Embryonic facial prominence (tissue), 1 donor: Measurements from ENCODE around the gene EBF4.
A peak's percentile ranks its signal among the peaks of the same experiment; 100 is the strongest.

Experiments used
- DNase-seq: peaks from one replicate; pipeline ENCODE4 v3.0.0-alpha.2; 2016; ENCODE audit errors: extremely low spot score

Gene EBF4, protein sequence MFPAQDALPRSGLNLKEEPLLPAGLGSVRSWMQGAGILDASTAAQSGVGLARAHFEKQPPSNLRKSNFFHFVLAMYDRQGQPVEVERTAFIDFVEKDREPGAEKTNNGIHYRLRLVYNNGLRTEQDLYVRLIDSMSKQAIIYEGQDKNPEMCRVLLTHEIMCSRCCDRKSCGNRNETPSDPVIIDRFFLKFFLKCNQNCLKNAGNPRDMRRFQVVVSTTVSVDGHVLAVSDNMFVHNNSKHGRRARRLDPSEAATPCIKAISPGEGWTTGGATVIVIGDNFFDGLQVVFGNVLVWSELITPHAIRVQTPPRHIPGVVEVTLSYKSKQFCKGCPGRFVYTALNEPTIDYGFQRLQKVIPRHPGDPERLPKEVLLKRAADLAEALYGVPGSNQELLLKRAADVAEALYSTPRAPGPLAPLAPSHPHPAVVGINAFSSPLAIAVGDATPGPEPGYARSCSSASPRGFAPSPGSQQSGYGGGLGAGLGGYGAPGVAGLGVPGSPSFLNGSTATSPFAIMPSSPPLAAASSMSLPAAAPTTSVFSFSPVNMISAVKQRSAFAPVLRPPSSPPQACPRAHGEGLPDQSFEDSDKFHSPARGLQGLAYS

DNA sequence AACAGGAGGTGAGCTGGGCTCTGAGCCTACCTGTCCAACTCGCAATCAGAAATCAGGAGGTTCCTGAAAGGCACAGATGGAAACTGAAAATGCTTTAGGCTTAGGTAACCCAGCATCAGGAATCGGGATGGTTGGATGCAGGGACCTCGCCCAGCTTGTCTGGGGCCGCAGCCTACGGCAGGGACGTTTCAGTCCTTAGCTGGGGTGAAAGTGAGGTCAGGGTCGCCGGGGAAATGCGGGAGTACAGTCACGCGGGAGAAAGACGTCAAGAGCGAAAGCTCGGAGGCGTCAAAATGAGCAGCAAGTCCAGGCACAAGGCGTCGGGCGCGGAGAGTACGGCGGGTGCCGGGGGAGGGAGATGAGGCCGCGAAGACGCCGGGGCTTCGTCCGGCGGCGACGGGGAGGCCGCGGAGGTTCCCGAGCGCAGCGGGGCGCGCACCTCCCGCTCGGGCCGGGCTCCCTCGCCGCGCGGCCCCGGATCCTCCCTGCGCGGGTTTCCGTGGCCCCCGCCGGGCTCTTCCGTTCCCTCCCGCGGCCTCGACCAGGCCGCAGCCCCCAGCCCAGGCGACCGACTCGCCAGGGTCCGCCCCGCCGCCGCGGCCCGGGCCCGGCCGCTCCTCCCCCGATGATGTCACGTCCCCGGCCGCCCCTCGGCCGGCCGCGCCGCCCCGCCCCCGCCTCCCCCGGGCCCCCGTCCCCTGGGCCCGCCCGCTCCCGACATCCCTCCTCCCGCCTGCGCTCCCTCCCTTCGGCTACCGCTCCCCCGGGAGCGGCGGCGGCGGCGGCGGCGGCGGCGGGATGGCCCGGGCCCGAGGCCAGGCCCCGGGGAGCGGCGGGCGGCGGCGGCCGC is at the start of gene EBF4:
Gene EBF4, plus strand, starts transcription at position 745 of the 850 bp plus-strand sequence. CDS start 866 bp downstream, outside the sequence.
- no peak for DNase-seq

DNA sequence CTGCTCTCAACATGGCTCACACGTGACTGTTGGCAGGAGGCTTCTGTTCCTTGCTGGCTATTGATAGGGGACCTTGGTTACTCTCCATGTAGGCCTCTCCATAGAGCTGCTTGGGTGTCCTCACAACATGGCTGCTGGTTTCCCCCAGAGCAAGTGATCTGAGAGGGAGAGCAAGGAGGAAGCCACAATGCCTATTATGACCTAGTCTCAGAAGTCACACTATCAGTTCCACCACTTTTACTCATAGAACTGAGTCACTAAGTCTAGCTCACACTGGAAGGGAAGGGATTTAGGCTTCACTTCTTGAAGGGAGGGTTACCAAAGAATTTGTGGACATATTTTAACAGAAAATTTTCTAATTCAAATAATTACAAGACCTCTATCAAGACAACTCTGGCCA is 48.9 kb upstream of the EBF4 start:
- DNase-seq: no peak

DNA sequence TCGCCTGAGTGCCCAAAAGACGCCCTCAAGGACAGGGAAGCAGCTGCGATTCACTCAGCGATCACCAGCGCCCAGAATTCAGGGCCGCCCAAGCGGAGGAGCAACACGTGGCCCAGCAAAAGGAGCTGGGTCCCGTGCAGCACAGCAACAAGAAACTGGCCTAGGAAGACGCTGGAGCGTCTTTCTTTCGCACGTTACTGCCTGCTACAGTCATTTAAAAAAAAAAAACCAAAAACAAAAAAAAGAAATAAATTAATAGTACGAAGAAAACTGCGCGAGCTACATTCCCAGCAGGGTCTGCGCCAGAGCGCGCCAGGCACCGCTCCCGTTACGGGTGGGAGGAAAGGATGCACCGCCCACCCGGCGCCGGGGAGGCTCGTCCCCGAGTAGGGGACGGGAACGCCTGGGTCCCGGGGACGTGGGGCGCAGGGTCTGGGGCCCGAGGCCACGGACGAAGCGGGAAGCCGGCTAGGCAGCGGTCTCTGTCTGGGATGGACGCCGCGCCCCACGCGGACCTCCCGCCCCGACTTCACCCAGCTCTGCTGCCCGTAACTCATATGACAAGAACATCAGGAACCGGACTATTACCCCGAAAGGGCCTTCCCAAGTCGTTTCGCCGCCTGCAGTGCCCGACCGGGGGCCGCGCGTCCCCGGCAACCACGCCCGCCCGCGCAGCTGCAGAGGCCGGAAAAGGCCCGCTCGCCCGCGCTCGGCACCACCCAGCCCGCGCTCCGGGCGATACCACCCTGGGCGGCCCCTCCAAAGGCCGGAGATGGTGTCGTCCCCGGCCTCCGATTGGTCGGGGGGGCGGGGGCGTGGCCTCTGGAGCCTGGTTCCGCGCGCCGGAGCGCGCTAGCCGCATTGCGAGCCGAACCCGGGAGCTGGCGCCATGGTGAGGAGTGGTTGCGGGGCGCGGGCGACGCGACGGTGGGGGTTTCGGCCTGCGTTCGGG is 40.5 kb upstream of the EBF4 start, which contains the start of gene NOP56:
Gene NOP56, plus strand, starts transcription at position 861 of the 952 bp plus-strand sequence. Its CDS starts 29 bp downstream, at position 890.
- peak; percentile 75 for DNase-seq

DNA sequence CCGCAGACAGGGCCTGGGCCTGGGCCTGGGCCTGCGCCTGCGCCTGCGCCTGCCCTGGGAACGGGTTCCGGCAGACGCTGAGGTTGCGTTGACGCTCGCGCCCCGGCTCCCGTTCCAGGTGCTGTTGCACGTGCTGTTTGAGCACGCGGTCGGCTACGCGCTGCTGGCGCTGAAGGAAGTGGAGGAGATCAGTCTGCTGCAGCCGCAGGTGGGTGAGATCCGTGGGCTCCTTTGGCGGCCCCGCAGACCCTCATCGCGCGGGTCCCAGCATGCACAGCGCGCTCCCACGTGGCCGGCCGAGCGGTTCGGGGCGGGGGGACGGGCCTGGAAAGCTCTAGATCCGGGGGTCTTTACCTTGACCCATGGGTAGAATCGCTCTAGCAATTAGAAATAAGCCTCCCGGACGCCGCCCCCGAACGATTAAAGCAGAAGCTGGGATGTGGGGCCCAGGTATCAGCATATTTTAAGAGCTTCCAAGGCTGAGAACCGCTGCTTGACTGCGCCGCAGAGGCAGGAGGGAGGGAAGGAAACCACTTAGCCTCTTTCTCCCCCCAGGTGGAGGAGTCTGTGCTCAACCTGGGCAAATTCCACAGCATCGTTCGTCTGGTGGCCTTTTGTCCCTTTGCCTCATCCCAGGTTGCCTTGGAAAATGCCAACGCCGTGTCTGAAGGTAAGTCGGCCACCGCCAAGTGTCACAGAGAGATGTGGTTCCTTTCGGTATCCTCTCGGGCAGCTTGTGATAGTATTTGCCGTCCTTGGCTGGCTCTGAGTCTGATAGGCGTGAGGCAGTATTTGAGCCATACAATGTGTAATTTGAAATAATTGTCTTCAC is 39.6 kb upstream of the EBF4 start:
- peak; percentile 34 for DNase-seq

DNA sequence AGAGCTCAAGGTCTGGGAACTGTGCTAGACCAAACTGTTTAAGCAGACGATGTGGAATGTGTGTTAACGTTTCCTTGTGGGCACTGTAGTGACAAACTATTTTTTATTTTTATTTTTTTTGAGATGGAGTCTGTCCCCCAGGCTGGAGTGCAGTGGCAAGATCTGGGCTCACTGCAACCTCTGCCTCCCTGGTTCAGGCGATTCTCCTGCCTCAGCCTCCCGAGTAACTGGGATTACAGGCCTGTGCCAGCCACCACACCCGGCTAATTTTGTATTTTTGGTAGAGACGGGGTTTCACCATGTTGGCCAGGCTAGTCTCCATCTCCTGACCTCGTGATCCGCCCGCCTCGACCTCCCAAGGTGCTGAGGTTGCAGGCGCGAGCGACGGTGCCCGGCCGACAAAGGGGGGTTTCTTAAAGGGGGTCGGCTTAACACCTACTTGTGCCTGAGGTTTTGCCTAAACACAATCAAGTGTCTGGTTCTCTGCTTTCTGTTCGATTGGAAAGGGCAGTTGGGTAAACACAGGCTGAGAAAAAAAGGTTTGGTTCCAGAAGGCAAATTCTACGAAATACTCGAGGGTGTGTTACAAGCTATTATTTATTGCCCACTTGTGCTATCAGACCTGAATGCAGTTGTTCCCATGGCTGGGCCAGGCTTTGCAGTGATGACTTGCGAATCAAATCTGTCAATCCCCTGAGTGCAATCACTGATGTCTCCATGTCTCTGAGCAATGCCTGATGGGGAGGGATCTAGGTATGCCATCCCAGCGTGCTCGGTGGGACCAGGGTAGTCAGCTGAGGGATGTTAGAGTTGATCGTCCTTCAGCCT is 38.8 kb upstream of the EBF4 start:
- DNase-seq: no peak

DNA sequence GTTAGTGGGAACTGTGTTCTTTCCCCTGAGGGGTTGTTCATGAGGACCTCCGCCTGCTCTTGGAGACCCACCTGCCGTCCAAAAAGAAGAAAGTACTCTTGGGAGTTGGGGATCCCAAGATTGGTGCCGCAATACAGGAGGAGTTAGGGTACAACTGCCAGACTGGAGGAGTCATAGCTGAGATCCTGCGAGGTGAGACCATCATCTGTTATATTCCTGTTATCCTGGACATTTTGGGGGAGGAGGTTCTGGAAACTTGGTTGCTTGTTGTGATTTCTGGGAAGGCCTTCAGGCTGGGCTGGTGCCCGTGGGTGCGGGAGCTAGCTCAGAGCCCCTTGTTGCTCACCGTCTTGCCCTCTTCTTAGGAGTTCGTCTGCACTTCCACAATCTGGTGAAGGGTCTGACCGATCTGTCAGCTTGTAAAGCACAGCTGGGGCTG is 38.2 kb upstream of the EBF4 start:
- DNase-seq: no peak

DNA sequence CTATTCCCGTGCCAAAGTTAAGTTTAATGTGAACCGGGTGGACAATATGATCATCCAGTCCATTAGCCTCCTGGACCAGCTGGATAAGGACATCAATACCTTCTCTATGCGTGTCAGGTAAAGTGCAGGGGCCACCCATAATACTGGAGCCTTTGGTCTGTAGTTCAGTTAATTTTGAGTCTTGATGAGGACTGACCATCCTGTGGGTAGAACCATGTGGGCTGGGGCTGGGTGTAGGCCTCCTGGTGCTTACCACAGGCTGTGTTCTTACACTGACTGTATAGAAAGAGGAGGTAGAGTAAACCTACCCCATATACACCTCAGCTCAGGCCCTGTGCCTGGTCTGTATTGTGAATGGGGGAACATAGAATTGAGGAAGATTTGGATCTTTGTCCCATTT is 37.7 kb upstream of the EBF4 start:
- no peak for DNase-seq

DNA sequence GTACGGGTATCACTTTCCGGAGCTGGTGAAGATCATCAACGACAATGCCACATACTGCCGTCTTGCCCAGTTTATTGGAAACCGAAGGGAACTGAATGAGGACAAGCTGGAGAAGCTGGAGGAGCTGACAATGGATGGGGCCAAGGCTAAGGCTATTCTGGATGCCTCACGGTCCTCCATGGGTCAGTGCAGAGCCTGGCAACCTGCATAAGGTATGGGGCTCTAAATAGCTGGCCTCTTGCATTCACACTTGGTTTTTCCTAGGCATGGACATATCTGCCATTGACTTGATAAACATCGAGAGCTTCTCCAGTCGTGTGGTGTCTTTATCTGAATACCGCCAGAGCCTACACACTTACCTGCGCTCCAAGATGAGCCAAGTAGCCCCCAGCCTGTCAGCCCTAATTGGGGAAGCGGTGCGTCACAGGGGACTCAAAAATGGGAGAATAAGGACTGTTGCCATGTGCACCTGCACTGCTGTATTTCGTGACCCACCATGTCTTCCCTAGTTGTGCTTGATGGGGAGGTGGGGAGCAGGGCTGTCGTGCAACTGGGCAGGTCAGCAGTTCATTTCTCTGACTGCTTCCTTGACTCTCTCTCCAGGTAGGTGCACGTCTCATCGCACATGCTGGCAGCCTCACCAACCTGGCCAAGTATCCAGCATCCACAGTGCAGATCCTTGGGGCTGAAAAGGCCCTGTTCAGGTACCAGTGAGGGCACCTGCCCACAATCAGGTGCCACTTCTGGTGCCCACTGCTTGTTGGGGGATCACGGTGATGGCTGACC is 37.1 kb upstream of the EBF4 start:
- DNase-seq: no peak

DNA sequence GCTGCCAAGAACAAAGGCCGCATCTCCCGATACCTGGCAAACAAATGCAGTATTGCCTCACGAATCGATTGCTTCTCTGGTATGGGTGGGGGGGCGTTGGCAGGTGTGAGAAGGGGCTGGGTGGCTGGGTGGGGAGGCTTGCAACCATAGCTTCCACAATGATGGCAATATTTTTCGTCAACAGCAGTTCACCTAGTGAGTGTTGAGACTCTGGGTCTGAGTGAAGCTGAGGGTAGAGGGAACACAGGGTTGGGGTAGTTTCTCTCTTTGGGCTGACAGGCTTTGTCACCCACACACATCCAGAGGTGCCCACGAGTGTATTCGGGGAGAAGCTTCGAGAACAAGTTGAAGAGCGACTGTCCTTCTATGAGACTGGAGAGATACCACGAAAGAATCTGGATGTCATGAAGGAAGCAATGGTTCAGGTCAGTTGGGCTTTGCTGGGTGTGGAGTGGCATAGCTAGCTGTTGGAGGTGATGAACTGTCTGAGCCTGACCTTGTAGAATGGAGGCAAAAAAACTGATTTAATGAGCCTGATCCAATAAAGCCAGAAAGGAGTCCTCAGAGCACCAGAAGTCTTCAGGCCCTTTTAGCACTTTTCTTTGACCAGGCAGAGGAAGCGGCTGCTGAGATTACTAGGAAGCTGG is 36.0 kb upstream of the EBF4 start:
- no peak for DNase-seq

DNA sequence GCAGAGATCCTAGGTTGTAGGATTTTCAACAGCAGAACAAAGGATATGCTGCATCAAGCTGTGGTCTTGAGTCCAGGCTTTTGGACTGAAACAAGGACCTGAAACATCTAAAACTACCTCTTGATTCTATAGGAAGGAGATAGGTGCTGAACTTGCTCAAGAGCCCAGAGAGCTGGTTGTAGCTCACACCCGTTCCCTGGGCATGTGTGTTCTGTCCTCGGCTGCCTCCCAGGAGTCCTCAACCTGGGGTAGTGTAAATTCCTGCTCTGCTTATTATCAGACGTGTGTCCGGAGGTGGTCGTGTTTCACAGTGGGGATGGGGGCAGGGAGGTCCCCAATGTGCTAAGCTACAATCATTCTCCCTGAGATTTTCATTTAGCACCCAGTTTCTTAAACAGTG is 35.3 kb upstream of the EBF4 start:
- no peak for DNase-seq

DNA sequence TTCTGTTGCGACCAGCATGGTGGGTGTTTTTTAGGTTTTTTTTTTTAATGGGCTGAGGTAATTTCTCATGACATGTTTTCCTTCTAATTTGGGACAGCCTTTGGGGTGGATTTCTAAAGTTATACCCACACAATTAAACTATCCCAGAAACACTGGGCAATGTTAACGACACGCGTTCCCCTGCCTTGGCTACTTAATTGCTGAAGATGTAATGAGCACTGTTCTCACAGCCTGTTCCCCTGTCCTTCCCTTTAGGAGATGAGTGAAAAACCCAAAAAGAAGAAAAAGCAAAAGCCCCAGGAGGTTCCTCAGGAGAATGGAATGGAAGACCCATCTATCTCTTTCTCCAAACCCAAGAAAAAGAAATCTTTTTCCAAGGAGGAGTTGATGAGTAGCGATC is 34.9 kb upstream of the EBF4 start:
- no peak for DNase-seq

DNA sequence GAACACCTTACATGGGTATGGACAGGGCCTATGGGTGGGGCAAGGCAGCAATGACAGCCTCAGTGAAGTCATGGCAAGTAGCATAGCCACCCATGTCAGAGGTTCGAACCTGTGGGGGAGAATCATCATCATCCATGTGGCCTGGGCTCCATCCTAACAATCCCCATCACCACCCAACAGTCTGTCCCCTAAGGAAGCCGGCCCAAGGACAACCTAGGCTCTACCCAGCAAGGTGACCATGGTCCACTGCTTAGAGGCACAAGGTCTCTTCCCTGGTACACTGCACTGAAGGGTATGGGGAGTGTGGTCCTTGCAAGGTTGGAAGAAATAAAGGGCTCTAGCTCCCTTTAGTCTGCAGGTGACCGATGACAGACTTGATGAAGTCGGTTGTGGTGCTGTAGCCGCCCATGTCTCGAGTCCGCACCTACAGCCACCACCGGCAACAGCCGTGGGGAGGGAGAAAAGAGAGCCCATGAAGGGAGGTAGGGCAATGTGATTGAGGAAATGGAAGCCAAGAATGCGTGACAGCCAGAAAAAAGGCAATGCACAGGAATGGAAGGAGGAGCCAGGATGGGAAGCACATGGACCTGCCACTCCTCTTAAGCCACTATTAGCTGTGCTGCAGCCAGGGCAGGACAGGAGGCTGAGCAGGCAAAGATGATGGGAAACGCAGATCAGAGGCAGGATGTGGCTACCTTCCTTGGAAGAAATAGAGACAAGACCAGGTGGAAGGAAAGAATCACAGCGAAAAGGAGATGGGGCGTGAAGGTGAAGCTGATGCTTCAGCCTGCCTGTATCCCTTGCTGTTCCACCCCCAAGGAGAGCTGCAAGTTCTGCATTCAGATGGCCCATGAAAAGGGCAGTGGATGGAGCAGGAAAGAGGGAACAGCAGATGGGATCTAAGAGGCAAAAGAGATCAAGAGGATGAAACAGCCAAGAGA is 33.9 kb upstream of the EBF4 start:
- no peak for DNase-seq

DNA sequence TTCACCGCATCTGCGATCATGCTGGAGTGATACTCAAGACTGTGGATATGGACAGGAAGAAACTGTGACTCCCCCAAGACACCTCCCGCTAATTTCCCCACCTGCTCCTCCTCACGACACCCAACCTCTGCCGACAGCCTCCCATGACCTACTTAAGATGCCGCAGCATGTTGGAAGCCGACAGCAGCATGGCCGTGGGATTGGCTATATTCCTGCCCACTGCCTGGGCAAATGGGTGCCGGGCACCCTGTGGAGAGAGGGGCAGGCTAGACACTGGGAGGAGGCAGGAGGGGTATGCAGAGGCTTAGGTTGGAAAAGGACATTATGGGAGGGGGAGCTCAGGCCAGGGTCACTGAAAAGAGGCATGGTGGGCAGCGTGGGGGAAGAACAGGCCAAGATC is 33.0 kb upstream of the EBF4 start:
- DNase-seq: no peak

DNA sequence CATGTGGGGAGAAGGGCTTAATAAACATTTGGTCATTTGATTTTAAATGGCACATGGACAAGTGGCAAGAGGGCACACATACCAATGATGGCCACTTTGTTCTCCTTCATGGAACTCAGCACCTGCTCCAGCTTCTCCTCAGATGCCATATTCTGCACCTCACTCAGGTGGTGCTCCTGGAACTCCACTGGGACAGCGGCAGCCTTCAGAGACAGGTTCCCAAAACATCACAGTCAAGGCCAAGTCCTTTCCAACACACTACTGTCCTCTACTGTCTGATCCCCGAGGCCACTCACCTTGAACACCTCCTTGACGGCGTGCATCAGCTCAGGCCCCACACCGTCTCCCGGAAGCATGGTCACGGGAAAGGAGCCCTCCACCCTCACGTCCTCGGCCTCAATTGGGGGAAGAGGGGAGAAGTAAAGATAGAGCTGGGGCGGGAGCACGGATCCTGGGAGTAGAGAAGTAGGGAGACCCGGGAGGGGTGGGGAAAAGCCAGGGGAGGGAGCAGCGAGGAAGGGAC is 29.2 kb upstream of the EBF4 start:
- DNase-seq: no peak

DNA sequence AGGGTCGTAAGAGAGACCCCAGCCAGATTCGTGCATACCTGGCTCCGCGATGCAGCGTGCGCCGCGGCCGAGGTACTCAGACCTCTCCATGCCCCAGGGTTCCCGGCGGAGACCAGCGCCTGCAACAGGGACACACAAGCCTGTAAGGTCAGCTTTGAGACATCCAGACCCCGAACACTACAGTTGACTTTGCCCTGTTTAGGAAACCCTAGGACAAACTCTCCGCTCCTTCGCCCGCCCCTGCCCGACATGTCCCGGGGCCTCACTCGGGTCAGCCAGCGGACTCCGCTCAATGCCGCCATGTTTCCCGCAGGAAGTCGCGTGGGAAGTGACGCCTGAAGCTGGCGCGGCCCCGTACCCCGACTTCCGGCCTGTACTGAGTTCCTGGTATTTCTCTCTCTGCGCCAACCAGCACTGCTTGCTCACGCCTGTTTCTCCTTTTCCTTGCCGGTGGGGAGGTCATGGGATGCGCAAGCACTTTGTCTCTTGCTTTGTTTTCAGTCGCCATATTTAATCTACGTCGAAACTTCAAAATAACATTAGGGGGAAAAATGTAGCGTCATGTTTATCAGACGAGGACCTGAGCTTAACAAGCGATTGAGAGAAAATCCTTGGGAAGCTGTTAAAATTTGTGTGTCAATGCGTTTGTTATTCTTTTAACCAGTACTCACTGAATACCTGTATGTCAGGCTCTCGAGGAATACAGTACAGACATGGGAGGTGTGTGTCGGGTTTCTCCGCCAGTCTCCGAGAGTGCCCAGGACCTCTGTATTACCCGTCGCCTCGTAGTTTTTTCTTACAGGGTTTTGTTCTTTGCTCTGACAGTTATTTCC is 28.5 kb upstream of the EBF4 start, which contains the start of gene IDH3B:
Gene IDH3B, minus strand, starts transcription at position 330 of the 833 bp plus-strand sequence. Its CDS starts 28 bp downstream, at position 302.
- peak; percentile 93 for DNase-seq

DNA sequence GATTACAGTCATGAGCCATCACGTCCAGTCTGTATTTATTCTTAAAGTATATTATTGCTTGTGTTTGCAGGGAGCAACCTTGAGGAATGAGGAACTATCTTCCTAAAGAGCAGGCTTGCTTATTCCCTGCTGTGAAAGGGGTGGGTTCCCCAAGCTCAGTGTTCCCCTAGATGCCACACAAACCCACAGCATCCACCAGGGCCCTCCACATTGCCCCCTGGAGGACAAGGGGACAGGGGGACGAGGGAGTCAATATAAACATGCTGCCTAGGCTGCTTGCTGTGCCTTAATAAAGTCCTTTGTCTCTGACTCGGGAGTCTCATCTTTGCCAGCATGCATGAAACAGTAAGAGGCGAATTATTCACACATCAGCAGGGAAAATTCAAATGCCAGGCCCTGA is 20.6 kb upstream of the EBF4 start:
- no peak for DNase-seq
